Breast epithelium (tissue), 3 donors: ENCODE data around the gene HMCN2.

Experiments used
- CTCF ChIP-seq, 3 donors: fragments of 450-650 bp; IDR thresholded peaks; one replicate each; pipeline ENCODE4 v1.5.1; 2016 to 2017; ENCODE audit warnings: antibody characterized with exemption in 3 of 3, mild to moderate bottlenecking in 3 of 3, moderate library complexity in 3 of 3
- POLR2A ChIP-seq: fragments of 450-650 bp; IDR thresholded peaks from one replicate; pipeline ENCODE4 v1.6.1; 2016; ENCODE audit warnings: antibody characterized with exemption, mild to moderate bottlenecking, moderate library complexity

- TF ChIP-seq CTCF (IDR thresholded peaks at IDR 0.05) (no peak), POLR2A (no peak)
These were observed 160.3 kb downstream of the HMCN2 start for GRCh38 chr9:130425741-130426466.
